ENCODE results near the gene EDEM1.

DNA sequence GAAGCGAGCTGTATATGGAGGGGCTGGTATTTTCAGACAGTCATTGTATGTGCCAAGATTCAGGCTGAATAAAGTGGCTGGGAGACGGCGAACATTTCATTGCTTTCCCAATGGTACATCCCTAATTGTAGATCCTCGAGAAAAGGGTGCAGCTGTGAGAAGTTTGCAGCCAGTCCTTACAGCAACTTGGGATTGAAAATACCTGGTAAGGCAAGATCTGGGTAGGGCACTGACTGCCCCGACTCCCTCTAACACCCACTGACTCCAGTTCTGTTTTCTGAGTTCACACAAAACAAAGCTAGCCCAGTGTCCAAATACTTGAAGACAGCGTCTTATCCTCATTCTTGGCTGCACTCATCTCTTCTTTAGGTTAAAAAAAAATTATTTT, 63.7 kb downstream of the EDEM1 start:
- TF ChIP-seq POLR2A (IDR thresholded peaks at IDR 0.05) = no peak
- TF ChIP-seq, protein P1, sequence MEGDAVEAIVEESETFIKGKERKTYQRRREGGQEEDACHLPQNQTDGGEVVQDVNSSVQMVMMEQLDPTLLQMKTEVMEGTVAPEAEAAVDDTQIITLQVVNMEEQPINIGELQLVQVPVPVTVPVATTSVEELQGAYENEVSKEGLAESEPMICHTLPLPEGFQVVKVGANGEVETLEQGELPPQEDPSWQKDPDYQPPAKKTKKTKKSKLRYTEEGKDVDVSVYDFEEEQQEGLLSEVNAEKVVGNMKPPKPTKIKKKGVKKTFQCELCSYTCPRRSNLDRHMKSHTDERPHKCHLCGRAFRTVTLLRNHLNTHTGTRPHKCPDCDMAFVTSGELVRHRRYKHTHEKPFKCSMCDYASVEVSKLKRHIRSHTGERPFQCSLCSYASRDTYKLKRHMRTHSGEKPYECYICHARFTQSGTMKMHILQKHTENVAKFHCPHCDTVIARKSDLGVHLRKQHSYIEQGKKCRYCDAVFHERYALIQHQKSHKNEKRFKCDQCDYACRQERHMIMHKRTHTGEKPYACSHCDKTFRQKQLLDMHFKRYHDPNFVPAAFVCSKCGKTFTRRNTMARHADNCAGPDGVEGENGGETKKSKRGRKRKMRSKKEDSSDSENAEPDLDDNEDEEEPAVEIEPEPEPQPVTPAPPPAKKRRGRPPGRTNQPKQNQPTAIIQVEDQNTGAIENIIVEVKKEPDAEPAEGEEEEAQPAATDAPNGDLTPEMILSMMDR (IDR thresholded peaks at IDR 0.05) = no peak
- TF ChIP-seq EP300 (IDR thresholded peaks at IDR 0.05) = no peak

All from ovary (tissue), 3 donors.